ENCODE results near the gene ADSS1.

GRCh38 chr14:104778694-104779331 lies 54.8 kb downstream of the ADSS1 start:
- TF ChIP-seq CTCF (IDR thresholded peaks at IDR 0.05; ENCODE audit: poor library complexity), result no peak
- TF ChIP-seq EZH2 (IDR thresholded peaks at IDR 0.05; ENCODE audit: borderline replicate concordance), result no peak

All from hepatocyte (in vitro differentiated cells).